Heart left ventricle (tissue), 16 donors: ENCODE data around the gene LUC7L. TPM values are rescaled to one million over a fixed set of nuclear protein-coding genes. Genes with fewer than 3 reads are reported as not detected.

Experiments
- ATAC-seq, 4 donors: fragments of 200-7000 bp; cut with Tn5 transposase; one replicate each; pipeline ENCODE4 v1.9.1; 2020 to 2022; ENCODE audit warnings: moderate library complexity in 4 of 4, mild to moderate bottlenecking in 3 of 4, moderate number of reproducible peaks in 1 of 4
- DNase-seq, 5 donors: peaks; one replicate each; pipeline ENCODE4 v3.0.0-alpha.2; 2020
- H3K27ac ChIP-seq, 12 donors: fragments of 200-600 bp; sonication (generic) in 4 of 12; one replicate each; pipeline versions ENCODE4 v1.5.0 to v1.8.0; 2016 to 2022; ENCODE audit warnings: mild to moderate bottlenecking in 2 of 12
- H3K27me3 ChIP-seq, 9 donors: fragments of 200-600 bp; sonication (generic) in 2 of 9; one replicate each; pipeline versions ENCODE4 v1.5.1 to v1.8.0; 2016 to 2022; ENCODE audit warnings: mild to moderate bottlenecking in 3 of 9
- H3K36me3 ChIP-seq, 9 donors: fragments of 200-600 bp; sonication (generic) in 2 of 9; one replicate each; pipeline versions ENCODE4 v1.5.0 to v1.8.0; 2018 to 2022; ENCODE audit warnings: mild to moderate bottlenecking in 2 of 9
- H3K4me1 ChIP-seq, 12 donors: fragments of 200-600 bp; sonication (generic) in 4 of 12; one replicate each; pipeline versions ENCODE4 v1.5.0 to v1.8.0; 2016 to 2022; ENCODE audit warnings: mild to moderate bottlenecking in 3 of 12
- H3K4me3 ChIP-seq, 12 donors: fragments of 200-600 bp; sonication (generic) in 4 of 12; one replicate each; pipeline versions ENCODE4 v1.5.0 to v1.8.0; 2017 to 2022; ENCODE audit warnings: mild to moderate bottlenecking in 9 of 12, moderate library complexity in 4 of 12
- H3K9me3 ChIP-seq, 12 donors: fragments of 200-600 bp; sonication (generic) in 4 of 12; one replicate each; pipeline versions ENCODE4 v1.5.0 to v1.8.0; 2016 to 2022; ENCODE audit warnings: mild to moderate bottlenecking in 1 of 12
- CTCF ChIP-seq, 12 donors: fragments of 200-600 bp; sonication (generic) in 4 of 12; IDR thresholded peaks; one replicate each; pipeline versions ENCODE4 v1.5.0 to v1.8.0; 2018 to 2022; ENCODE audit warnings: antibody characterized with exemption in 12 of 12, mild to moderate bottlenecking in 5 of 12
- POLR2A ChIP-seq, 2 donors: fragments of 450-650 bp; IDR thresholded peaks; one replicate each; pipeline ENCODE4 v1.6.1; 2017; ENCODE audit warnings: antibody characterized with exemption in 2 of 2, mild to moderate bottlenecking in 2 of 2, moderate library complexity in 2 of 2
- WGBS, 4 donors: extraction: QIAGEN DNeasy Blood & Tissue Kit in 2 of 4; methylation state at CpG; one replicate each; pipeline versions ENCODE4 v1.1.5 to v1.1.7; 2013 to 2018; 5-methylcytosine and 5-hydroxymethylcytosine counted together
- intact Hi-C, 10 donors: fragments of 100-400 bp; cut with DNase I; formaldehyde crosslinking; loops; one replicate each; pipeline versions ENCODE4 v1.11.1 to v1.14.2; 2022
- polyA plus RNA-seq, 2 donors: library from polyadenylated mRNA; stranded (reverse); fragments of 200-250 nt; gene quantifications; one replicate each; pipeline ENCODE4 v1.2.3, GENCODE V29; 2013
- total RNA-seq, 9 donors: library from RNA; depleted of rRNA in 2 of 9; stranded (reverse); fragments of >200 nt in 2 of 9; fragmentation: NEBNext Ultra II Directional in 3 of 9; extraction: Animal tissue kit (Norgen Biotek cat#: 25700) in 3 of 9; gene quantifications; one replicate each; pipeline versions ENCODE4 v1.1.0 to v1.2.4, GENCODE V29; 2016 to 2023
- donor health status: ischemic (EF 13 %, LVEDD 7.1; RV severe dilation, severe dysfunction).
- donor health status: healthy with polysubstance abuse.
- donor health status: DM: no; HTN: yes; CAD: no.
- donor health status: DM: no; HTN: no; CAD: no.
- donor health status: ischemic (EF 25% LVEDD 6.9; RV normal size, moderate dysfunction).
- donor health status: ischemic (EF 25% LVEDD 5.7; RV mildly dilated, moderate dysfunction).
- donor health status: healthy.
- donor health status: DM: yes; HTN: yes; CAD: no.
- donor health status: ischemic (EF 35%, LVEDD 5.7; RV mildly dilated, moderate dysfunction).
- donor health status: nonischemic (EF 11% LVEDD 7.7; RV severe dilation, severe dysfunction).
- donor health status: DM: yes; HTN: yes; CAD: no.
- donor health status: PGD.
- donor health status: ischemic (EF 29% LVEDD 5.4; RV normal size, mild dysfunction).
- donor health status: nonischemic (EF 23%, LVEDD 6.1; RV moderate dilation, normal function).

Gene LUC7L
- total and polyA plus RNA-seq, 11 donors = 12.5 to 47.5 (median 19.4) TPM

DNA sequence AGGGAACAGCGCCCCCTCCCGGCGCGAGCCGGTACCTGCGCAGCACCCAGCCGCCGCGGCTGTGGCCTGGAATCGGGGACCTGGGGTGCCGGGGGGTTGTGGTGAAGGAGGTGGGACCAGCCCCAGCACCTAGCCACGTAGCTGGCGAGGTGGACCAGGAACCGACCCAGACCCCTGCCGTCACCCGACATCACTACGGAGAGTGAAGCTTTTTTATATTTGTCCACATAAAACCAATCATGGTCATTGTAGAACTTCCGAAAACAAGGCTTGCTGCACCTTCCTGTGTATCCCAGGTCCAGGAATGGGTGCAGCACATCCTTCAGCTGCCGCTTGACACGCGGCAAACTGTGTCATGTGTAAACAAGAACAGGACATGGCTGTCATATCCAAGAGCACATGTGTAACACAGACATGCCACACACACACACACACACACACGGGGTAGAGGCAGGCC, 47.7 kb downstream of the LUC7L start:
- Histone ChIP-seq H3K4me3 (peak overlapping the region in 7 of 12 donors; percentile 28 to 45 (median 42)), H3K4me1 (peaks cover 7 to 26% (median 12%) of the 10 kb centered on the region in 12 donors), H3K9me3 (no peaks in the 10 kb centered on the region), H3K27me3 (peaks cover 25 to 44% (median 33%) of the 10 kb centered on the region in 9 donors), H3K27ac (no peak overlapping the region), H3K36me3 (peaks cover 0 to 4% (median 0%) of the 10 kb centered on the region in 9 donors)
- ATAC-seq (no peak), DNase-seq (peak in 3 of 5 donors; percentile 67 to 87 (median 70))
- intact Hi-C loops = loop anchor here (1.0 to 5.0 kb wide), 5 partner anchors 59 to 74 kb away; no protein-coding TSS in a partner anchor
- 9 to 28% (median 12%) methylated on average over 9 to 22 of the region's 22 CpGs for WGBS, 4 donors
- TF ChIP-seq CTCF (IDR thresholded peaks at IDR 0.05) (peak; percentile 90 to 98 (median 94)), POLR2A (IDR thresholded peaks at IDR 0.05) (no peak)

GRCh38 chr16:180681-181564, 48.3 kb downstream of the LUC7L start:
- Histone ChIP-seq H3K4me3 (peak overlapping the region in 11 of 12 donors; percentile 6 to 45 (median 38)), H3K36me3 (peaks cover 0 to 4% (median 0%) of the 10 kb centered on the region in 9 donors), H3K27me3 (peaks cover 25 to 44% (median 34%) of the 10 kb centered on the region in 9 donors), H3K4me1 (peaks cover 7 to 27% (median 12%) of the 10 kb centered on the region in 12 donors), H3K27ac (no peak overlapping the region), H3K9me3 (no peaks in the 10 kb centered on the region)
- DNase-seq (peak in 3 of 5 donors; percentile 24 to 67 (median 56)), ATAC-seq (peak in 3 of 4 donors; percentile 76 to 80 (median 79))
- TF ChIP-seq CTCF (IDR thresholded peaks at IDR 0.05) = no peak
- no peak for TF ChIP-seq POLR2A (IDR thresholded peaks at IDR 0.05)
- WGBS, 4 donors = 1 to 5% (median 1%) methylated on average over 21 to 89 of the region's 89 CpGs
- intact Hi-C loops = loop anchor here (1.0 to 5.0 kb wide), 5 partner anchors 59 to 74 kb away; no protein-coding TSS in a partner anchor

DNA sequence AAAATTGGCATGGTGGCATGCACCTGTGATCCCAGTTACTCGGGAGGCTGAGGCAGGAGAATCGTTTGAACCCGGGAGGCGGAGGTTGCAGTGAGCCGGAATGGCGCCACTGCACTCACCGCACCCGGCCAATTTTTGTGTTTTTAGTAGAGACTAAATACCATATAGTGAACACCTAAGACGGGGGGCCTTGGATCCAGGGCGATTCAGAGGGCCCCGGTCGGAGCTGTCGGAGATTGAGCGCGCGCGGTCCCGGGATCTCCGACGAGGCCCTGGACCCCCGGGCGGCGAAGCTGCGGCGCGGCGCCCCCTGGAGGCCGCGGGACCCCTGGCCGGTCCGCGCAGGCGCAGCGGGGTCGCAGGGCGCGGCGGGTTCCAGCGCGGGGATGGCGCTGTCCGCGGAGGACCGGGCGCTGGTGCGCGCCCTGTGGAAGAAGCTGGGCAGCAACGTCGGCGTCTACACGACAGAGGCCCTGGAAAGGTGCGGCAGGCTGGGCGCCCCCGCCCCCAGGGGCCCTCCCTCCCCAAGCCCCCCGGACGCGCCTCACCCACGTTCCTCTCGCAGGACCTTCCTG, 49.1 kb downstream of the LUC7L start, which contains the start of gene HBQ1:
HBQ1 (plus strand) TSS at position 359 of the 575 bp plus-strand sequence; CDS start at position 387, 28 bp downstream.
- DNase-seq (no peak), ATAC-seq (peak in 1 of 4 donors; percentile 30)
- TF ChIP-seq POLR2A (IDR thresholded peaks at IDR 0.05) = no peak
- peak in 9 of 12 donors; percentile 6 to 66 (median 47) for TF ChIP-seq CTCF (IDR thresholded peaks at IDR 0.05)
- 7 to 16% (median 10%) methylated on average over 32 to 59 of the region's 59 CpGs for WGBS, 4 donors
- Histone ChIP-seq H3K4me1 (peaks cover 7 to 28% (median 12%) of the 10 kb centered on the region in 12 donors), H3K9me3 (no peaks in the 10 kb centered on the region), H3K4me3 (peak within 1 kb of the TSS in 11 of 12 donors; percentile 6 to 45 (median 38)), H3K27me3 (peaks cover 27 to 48% (median 38%) of the 10 kb centered on the region in 9 donors), H3K27ac (no peak within 1 kb of the TSS), H3K36me3 (peaks cover 0 to 3% (median 0%) of the 10 kb centered on the region in 9 donors)
- intact Hi-C loops = loop anchor here in 9 of 10 donors (2.0 to 5.0 kb wide), 4 partner anchors 58 to 73 kb away; no protein-coding TSS in a partner anchor
